GM06990 (cell line): ENCODE measurements around the gene TBC1D17.

Source experiments
- DNase-seq: peaks from one replicate; pipeline ENCODE4 v3.0.0-alpha.2; 2011; ENCODE audit not compliant: insufficient read length; ENCODE audit errors: extremely low read depth
- H3K27me3 ChIP-seq: replicated peaks from 2 replicates; pipeline ENCODE4 v1.6.0; 2011; ENCODE audit warnings: low read length; ENCODE audit not compliant: control insufficient read depth, insufficient read depth
- H3K36me3 ChIP-seq: 2 replicates; pipeline ENCODE4 v1.5.1; 2011; ENCODE audit warnings: low read length; ENCODE audit not compliant: control insufficient read depth, insufficient read depth
- H3K4me3 ChIP-seq: replicated peaks from 2 replicates; pipeline ENCODE4 v1.5.1; 2011; ENCODE audit warnings: low read depth, mild to moderate bottlenecking, control low read depth, low read length
- TF ChIP-seq, protein P1 (sequence below): IDR thresholded peaks from 2 replicates; pipeline ENCODE4 v1.5.1; 2011; ENCODE audit warnings: low read length, control low read depth, mild to moderate bottlenecking, inconsistent platforms; ENCODE audit not compliant: insufficient read depth, poor library complexity, severe bottlenecking

The TBC1D17 gene

DNA sequence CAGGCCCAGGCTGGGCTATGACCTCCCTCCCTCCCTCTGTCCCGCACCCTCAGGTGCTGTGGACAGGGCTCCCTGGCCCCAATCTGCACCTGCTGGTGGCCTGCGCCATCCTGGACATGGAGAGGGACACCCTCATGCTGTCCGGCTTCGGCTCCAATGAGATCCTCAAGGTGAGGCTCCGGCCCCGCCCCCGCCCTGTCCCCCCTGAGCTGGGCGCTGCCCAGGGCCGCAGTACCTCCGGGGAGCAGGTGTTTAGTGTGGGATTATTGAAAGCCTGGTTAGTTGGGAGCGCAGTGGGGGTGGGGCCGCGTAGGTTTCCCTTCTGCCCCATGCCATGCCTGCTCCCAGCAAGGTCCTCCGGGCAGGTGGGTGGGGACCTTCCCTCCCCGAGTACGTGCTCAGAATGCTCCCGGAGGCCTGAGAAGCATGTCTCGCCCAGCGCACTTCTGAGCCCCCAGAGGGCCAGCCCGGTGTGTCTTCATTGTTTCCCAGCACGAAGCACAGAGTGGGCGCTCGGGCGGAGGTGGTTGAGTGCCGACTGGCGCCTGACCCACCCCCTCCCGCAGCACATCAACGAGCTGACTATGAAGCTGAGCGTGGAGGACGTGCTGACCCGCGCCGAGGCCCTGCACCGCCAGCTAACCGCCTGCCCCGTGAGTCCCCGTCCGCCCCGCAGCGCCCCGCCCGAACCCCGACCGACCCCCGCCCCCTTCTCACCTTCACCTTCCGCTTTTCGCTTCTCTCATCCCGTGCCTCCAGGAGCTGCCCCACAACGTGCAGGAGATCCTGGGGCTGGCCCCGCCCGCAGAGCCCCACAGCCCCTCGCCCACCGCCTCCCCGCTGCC, 10.4 kb downstream of the TBC1D17 start:
- Histone ChIP-seq H3K36me3 (peaks cover 39% of the 10 kb centered on the region), H3K27me3 (no peaks in the 10 kb centered on the region), H3K4me3 (no peak overlapping the region; the same call in 1 of the 2 replicates)
- TF ChIP-seq, protein P1, sequence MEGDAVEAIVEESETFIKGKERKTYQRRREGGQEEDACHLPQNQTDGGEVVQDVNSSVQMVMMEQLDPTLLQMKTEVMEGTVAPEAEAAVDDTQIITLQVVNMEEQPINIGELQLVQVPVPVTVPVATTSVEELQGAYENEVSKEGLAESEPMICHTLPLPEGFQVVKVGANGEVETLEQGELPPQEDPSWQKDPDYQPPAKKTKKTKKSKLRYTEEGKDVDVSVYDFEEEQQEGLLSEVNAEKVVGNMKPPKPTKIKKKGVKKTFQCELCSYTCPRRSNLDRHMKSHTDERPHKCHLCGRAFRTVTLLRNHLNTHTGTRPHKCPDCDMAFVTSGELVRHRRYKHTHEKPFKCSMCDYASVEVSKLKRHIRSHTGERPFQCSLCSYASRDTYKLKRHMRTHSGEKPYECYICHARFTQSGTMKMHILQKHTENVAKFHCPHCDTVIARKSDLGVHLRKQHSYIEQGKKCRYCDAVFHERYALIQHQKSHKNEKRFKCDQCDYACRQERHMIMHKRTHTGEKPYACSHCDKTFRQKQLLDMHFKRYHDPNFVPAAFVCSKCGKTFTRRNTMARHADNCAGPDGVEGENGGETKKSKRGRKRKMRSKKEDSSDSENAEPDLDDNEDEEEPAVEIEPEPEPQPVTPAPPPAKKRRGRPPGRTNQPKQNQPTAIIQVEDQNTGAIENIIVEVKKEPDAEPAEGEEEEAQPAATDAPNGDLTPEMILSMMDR = no peak
- no peak for DNase-seq

DNA sequence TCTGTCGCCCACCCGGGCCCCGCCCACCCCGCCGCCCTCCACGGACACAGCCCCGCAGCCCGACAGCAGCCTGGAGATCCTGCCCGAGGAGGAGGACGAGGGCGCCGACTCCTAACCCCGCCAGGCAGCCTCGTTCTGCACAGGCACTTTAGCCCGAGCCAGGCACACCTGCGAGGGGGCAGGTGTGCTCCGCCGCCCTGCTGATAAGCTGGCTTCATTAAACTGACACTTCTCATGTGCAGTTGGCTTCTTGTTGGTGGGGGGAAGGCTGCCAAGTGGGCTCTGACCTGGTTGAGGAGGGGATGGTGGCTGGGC, 11.0 kb downstream of the TBC1D17 start:
- peaks cover 38% of the 10 kb centered on the region for H3K36me3 ChIP-seq
- H3K4me3 ChIP-seq = no peak overlapping the region
- DNase-seq = no peak

DNA sequence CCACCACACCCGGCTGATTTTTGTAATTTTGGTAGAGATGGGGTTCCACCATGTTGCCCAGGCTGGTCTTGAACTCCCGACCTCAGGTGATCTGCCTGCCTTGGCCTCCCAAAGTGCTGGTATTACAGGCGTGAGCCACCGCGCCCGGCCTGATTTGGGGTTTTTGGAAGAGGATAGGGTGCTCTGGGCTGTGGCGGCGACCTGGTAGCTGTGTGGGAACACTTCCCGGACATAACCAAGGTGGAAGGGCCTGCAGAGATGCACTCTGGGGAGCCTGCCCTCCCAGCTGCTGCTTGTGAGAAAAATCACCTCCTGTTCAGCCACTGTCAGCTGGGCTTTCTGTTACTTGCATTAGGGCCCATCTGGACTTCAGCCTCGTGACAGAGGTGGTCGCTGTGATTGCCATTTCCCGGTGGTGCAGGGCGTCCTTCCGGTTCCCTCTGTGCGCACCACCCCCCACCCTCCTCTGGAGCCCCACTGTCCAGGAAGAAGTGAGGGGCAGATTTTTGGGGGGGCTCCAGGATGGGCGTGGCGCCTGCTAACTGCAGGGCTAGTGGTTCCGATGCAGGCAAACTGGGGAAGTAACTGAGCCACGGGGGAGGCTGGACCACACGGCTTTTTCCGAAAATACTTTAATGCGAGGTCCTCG, 11.7 kb downstream of the TBC1D17 start:
- no peak overlapping the region for H3K4me3 ChIP-seq
- peaks cover 34% of the 10 kb centered on the region for H3K36me3 ChIP-seq
- no peaks in the 10 kb centered on the region for H3K27me3 ChIP-seq
- no peak for DNase-seq
- TF ChIP-seq, protein P1 = no peak

More for the DNA sequence above, 11.0 kb downstream of the TBC1D17 start:
- TF ChIP-seq, protein P1 = no peak
- no peaks in the 10 kb centered on the region for H3K27me3 ChIP-seq

DNA sequence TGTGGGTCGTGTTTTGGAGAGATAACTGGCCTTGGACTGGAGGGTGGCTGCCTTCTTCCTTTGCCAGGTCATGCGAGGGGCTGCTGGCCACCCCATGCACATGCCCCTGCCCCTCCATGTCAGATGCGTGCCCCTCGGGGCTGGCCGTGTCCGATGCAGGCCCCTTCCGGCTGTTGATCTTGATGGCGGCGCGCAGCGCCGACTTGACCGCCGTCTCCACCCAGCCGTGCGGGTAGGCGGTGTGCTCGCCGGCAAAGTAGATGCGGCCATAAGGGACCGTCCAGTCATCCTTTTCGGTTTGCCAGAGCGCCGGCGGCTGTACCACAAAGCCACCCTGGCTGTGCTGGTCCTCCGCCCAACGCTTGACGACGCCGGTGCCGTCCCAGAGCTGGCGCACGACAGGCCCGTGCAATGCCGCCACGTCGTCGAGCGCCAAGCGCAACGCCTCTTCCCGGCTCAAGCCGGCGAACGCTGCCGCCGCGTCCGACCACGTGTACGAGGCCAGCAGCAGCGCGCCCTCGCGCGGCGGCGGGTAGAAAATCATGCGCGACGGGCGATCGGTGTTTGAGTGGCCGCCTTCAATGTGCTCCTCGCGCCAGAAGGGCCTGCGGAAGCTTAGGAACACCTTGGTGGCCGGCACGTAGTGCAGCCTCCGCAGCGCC, 12.3 kb downstream of the TBC1D17 start:
- TF ChIP-seq, protein P1 = peak; percentile 41
- H3K36me3 ChIP-seq = peaks cover 29% of the 10 kb centered on the region
- DNase-seq = no peak

DNA sequence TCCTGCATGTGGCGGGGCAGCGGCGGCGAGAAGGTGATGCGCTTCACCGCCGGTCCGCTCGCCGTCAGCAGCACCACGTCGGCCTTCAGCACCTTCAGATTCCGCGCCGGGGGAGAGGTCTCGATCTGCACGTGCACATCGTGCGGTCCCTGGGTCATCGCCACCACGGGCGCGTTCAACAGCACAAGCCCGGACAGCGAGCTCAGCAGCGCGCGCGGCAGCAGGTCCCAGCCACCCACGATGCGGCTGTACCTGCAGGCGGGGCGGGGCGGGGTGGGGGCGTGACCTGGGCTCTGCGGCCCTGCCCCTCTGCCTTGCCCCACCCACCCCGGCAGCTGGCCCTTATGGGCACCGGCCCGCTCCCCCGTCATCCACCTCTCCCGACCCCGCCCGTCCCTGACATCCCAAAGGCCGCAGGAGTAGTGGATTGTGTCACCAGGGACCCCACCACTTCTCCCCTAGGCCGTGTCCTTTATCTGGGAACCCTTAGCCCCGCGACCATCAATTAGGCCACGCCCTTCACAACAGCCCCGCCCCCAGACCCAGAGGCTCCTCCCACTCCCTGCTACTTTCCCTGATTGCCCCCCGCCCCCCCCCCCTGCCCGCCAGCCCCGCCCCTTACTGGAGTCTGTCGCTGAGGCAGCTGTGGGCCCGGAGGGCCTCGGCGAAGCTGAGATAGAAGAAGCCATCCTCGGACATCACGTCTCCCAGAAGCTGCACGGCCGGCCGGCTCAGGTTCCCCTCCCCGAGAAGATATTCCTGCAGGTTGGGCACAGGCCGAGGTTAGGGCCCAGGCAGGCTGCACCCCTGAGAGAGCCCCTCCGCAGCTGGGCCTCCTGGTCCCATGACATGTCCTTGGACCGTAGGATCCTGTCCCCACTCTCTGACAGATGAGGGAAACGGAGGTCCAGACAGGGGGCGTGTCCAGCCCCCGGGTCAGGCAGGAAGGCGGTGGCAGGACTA, 13.1 kb downstream of the TBC1D17 start:
- Histone ChIP-seq H3K27me3 (no peaks in the 10 kb centered on the region), H3K4me3 (peak overlapping the region; percentile 37), H3K36me3 (peaks cover 29% of the 10 kb centered on the region)
- DNase-seq = peak; percentile 85
- TF ChIP-seq, protein P1 = no peak

More for the DNA sequence above, 12.3 kb downstream of the TBC1D17 start:
- Histone ChIP-seq H3K4me3 (no peak overlapping the region; the same call in 1 of the 2 replicates), H3K27me3 (no peaks in the 10 kb centered on the region)
